OCI-LY7 (cell line): ENCODE measurements around the gene ZNF837. TPM values are rescaled to one million over a fixed set of nuclear protein-coding genes. Genes with fewer than 3 reads are reported as not detected.
A peak's percentile ranks its signal among the peaks of the same experiment; 100 is the strongest.

Source experiments
- BruUV-seq: library from RNA; stranded (reverse); fragments of 400-500 nt; replicated peaks from 2 replicates; lab custom pipeline; 2021; lab: Mats Ljungman, UMichigan
- CTCF ChIA-PET: fragments of 300-600 bp; sonication (Branson Sonifier 250); formaldehyde crosslinking; loops from one replicate; lab custom pipeline; 2022; ENCODE audit warnings: antibody characterized with exemption; ENCODE audit not compliant: unreplicated experiment; lab: Charles Lee
- POLR2A ChIA-PET: fragments of 300-600 bp; sonication (Branson Sonifier 250); formaldehyde crosslinking; loops from one replicate; lab custom pipeline; 2022; ENCODE audit warnings: antibody characterized with exemption; lab: Charles Lee
- DNase-seq: peaks from one replicate; pipeline ENCODE4 v3.0.0-alpha.2; 2015; ENCODE audit warnings: low spot score
- H2AFZ ChIP-seq: fragments of 200-600 bp; sonication (generic), shearing (Covaris generic); 2 replicates; pipeline ENCODE4 v1.6.1; 2014; ENCODE audit warnings: mild to moderate bottlenecking, antibody characterized with exemption, low read length, moderate library complexity
- H3K27ac ChIP-seq: fragments of 200-600 bp; sonication (generic); 2 replicates; pipeline ENCODE4 v1.5.1; 2014; ENCODE audit warnings: mixed run types, low read depth, mild to moderate bottlenecking, moderate library complexity, low read length, inconsistent platforms; ENCODE audit not compliant: poor library complexity, severe bottlenecking
- H3K36me3 ChIP-seq: fragments of 200-600 bp; sonication (generic); 2 replicates; pipeline ENCODE4 v1.6.1; 2014; ENCODE audit warnings: mild to moderate bottlenecking, antibody characterized with exemption, low read length, moderate library complexity, mixed read lengths; ENCODE audit not compliant: insufficient read depth
- H3K4me1 ChIP-seq: fragments of 200-600 bp; sonication (generic); 2 replicates; pipeline ENCODE4 v1.5.1; 2014; ENCODE audit warnings: mild to moderate bottlenecking, low read length; ENCODE audit not compliant: insufficient read depth, poor library complexity, severe bottlenecking
- H3K4me2 ChIP-seq: fragments of 200-600 bp; sonication (generic); 2 replicates; pipeline ENCODE4 v1.6.1; 2014; ENCODE audit warnings: mild to moderate bottlenecking, low read length
- H3K4me3 ChIP-seq: fragments of 200-600 bp; sonication (generic); 2 replicates; pipeline ENCODE4 v1.5.1; 2014; ENCODE audit warnings: mild to moderate bottlenecking, low read depth, low read length; ENCODE audit not compliant: poor library complexity, severe bottlenecking
- H3K79me2 ChIP-seq: fragments of 200-600 bp; sonication (generic); 2 replicates; pipeline ENCODE4 v1.6.1; 2016; ENCODE audit warnings: low read depth, mild to moderate bottlenecking, low read length, moderate library complexity, mixed read lengths; ENCODE audit not compliant: insufficient read depth
- H3K9me2 ChIP-seq: fragments of 200-600 bp; sonication (generic); 2 replicates; pipeline ENCODE4 v1.6.1; 2016; ENCODE audit warnings: mild to moderate bottlenecking, low read length, mixed read lengths; ENCODE audit not compliant: insufficient read depth
- H3K9me3 ChIP-seq: fragments of 200-600 bp; sonication (generic); 2 replicates; pipeline ENCODE4 v1.6.1; 2014; ENCODE audit warnings: mild to moderate bottlenecking, mixed run types, low read length, mixed read lengths
- H4K20me1 ChIP-seq: fragments of 200-600 bp; sonication (generic); 2 replicates; pipeline ENCODE4 v1.6.1; 2014; ENCODE audit warnings: mild to moderate bottlenecking, antibody characterized with exemption, low read length, moderate library complexity, mixed read lengths; ENCODE audit not compliant: insufficient read depth
- CTCF ChIP-seq: fragments of 200-600 bp; sonication (generic); conservative IDR thresholded peaks from 2 replicates; pipeline ENCODE4 v1.5.1; 2014; ENCODE audit warnings: mild to moderate bottlenecking, antibody characterized with exemption, low read length, moderate library complexity, mixed read lengths
- EZH2phosphoT487 ChIP-seq: fragments of 200-600 bp; sonication (generic); IDR thresholded peaks from 2 replicates; pipeline ENCODE4 v1.6.1; 2018; ENCODE audit warnings: low read depth, borderline replicate concordance, mild to moderate bottlenecking, mixed run types, antibody characterized with exemption, low read length, moderate library complexity, mixed read lengths
- intact Hi-C: fragments of 100-400 bp; cut with micrococcal nuclease; formaldehyde crosslinking; loops from one replicate; pipeline ENCODE4 v1.10.0; 2022; ENCODE audit not compliant: unreplicated experiment
- total RNA-seq, 2 experiments: library from RNA; depleted of rRNA in 1 of 2; stranded (reverse); fragments of >200 nt in 1 of 2; shearing (Covaris generic) in 1 of 2; gene quantifications; 2 replicates each; pipeline ENCODE4 v1.2.3, GENCODE V29; 2014 to 2022

ZNF837 gene
- total RNA-seq, 2 experiments from 2014 or later, result 3.0 to 5.8 TPM

DNA sequence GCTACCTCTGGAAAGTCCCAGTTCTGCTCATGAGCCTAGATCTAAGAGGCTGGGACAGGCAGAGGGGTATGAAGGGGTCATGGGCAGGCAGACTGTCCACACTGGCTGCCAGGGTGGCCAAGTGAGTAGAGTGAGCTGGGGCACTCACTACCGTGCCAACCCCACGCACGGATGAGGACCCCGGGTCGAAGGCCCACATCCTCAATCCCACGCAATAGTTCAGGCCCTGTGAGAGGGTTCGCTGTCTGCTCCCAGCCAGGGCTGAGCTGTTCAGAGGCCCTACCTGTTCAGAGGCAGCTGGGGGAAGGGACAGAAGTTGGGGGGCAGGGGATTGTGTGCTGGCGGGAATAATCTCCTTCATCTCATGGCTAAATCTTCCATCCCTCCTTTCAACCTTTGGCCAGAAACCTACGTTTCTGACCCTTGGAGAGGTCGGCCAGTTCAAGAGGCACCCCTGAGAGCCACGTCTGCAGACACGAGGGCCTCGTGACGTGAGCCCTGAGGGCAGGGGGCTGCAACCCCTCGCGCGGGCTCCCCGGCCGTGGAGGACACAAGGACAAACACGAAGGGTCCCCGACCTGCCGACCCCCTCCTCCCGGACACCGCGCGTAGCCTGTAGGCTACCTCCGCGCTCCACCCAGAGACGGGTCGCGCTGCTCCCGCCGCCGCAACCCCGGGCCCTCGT is 5.2 kb upstream of the ZNF837 start:
- no TSS peak for BruUV-seq
- H3K4me1 ChIP-seq, result peaks cover 42% of the 10 kb centered on the region
- POLR2A ChIA-PET, result no interaction called here
- H3K4me2 ChIP-seq, result peak overlapping the region; percentile 93
- no peak for DNase-seq
- H3K9me2 ChIP-seq, result no peaks in the 10 kb centered on the region
- H3K4me3 ChIP-seq, result peak overlapping the region; percentile 100
- intact Hi-C loops, result no loop called here
- peak overlapping the region; percentile 34; the same call in 1 of the 2 replicates for H2AFZ ChIP-seq
- peaks cover 40% of the 10 kb centered on the region for H3K79me2 ChIP-seq
- H3K36me3 ChIP-seq, result peaks cover 35% of the 10 kb centered on the region
- CTCF ChIA-PET, result no interaction called here
- no peaks in the 10 kb centered on the region for H3K9me3 ChIP-seq
- H3K27ac ChIP-seq, result peak overlapping the region; percentile 78
- TF ChIP-seq CTCF, result no peak
- TF ChIP-seq EZH2phosphoT487, result no peak
- H4K20me1 ChIP-seq, result peaks cover 23% of the 10 kb centered on the region

- no peak for TF ChIP-seq CTCF
- TF ChIP-seq EZH2phosphoT487, result no peak
- Histone ChIP-seq H3K4me1 (peaks cover 42% of the 10 kb centered on the region), H3K4me2 (peak overlapping the region; percentile 93), H3K9me3 (no peaks in the 10 kb centered on the region), H3K79me2 (peaks cover 34% of the 10 kb centered on the region), H3K36me3 (peaks cover 29% of the 10 kb centered on the region), H3K27ac (peak overlapping the region; percentile 78), H3K9me2 (no peaks in the 10 kb centered on the region), H2AFZ (no peak overlapping the region), H3K4me3 (peak overlapping the region; percentile 100), H4K20me1 (peaks cover 19% of the 10 kb centered on the region; the same call in 1 of the 2 replicates)
- POLR2A ChIA-PET, result no interaction called here
- CTCF ChIA-PET, result no interaction called here
- BruUV-seq, result no TSS peak
- DNase-seq, result no peak
- intact Hi-C loops, result no loop called here
Observed at GRCh38 chr19:58385313-58385890, 4.6 kb upstream of the ZNF837 start.
